HepG2 (cell line): ENCODE measurements around the gene SDK1. TPM values are rescaled to one million over a fixed set of nuclear protein-coding genes. Genes with fewer than 3 reads are reported as not detected.

Experiments
- ATAC-seq: fragments of 200-7000 bp; cut with Tn5 transposase; 3 replicates; pipeline ENCODE4 v1.9.1; 2020; ENCODE audit warnings: mild to moderate bottlenecking, moderate library complexity
- BruUV-seq: library from RNA; stranded (reverse); fragments of 400-500 nt; replicated peaks from 2 replicates; lab custom pipeline; 2021; lab: Mats Ljungman, UMichigan
- CTCF ChIA-PET: fragments of 300-600 bp; formaldehyde crosslinking; extraction: SDS; loops from one replicate; lab custom pipeline; 2021; ENCODE audit warnings: low total read pairs, inconsistent platforms, low intra/inter-chr PET ratio; lab: Yijun Ruan, JAX
- POLR2A ChIA-PET: fragments of 350-600 bp; sonication (Branson Sonifier 250); formaldehyde crosslinking; loops from one replicate; lab custom pipeline; 2020; ENCODE audit warnings: antibody characterized with exemption, inconsistent platforms; lab: Yijun Ruan, JAX
- DNase-seq: peaks from one replicate; pipeline ENCODE4 v3.0.0-alpha.2; 2015; ENCODE audit warnings: low spot score
- FAIRE-seq: peaks from 3 replicates; lab custom pipeline; 2011; peaks lifted over from hg19 to GRCh38; lab: Jason Lieb, UNC
- H2AFZ ChIP-seq: one replicate; pipeline ENCODE4 v1.6.1; 2011; ENCODE audit warnings: low read length, inconsistent platforms
- H3K27ac ChIP-seq: fragments of 300-600 bp; 3 replicates; pipeline ENCODE4 v1.8.0; 2011; ENCODE audit warnings: mixed run types, mild to moderate bottlenecking, mixed read lengths, low read length, inconsistent platforms; ENCODE audit not compliant: insufficient read depth; ENCODE audit errors: extremely low read length
- H3K27me3 ChIP-seq, 2 experiments: fragments of 200-600 bp in 1 of 2; 2 replicates in 1 of 2; 3 replicates in 1 of 2; pipeline versions ENCODE4 v1.6.0 to v1.8.0; 2011; ENCODE audit warnings: low read length in 2 of 2, mild to moderate bottlenecking in 2 of 2, moderate library complexity in 2 of 2, inconsistent platforms in 1 of 2; ENCODE audit not compliant: insufficient read depth in 2 of 2, control insufficient read depth in 1 of 2
- H3K36me3 ChIP-seq, 2 experiments: fragments of 200-600 bp in 1 of 2; replicated peaks in 1 of 2; 2 replicates in 1 of 2; 3 replicates in 1 of 2; pipeline versions ENCODE4 v1.5.1 to v1.8.0; 2011; ENCODE audit warnings: low read length in 2 of 2, inconsistent platforms in 1 of 2; ENCODE audit not compliant: insufficient read depth in 2 of 2, control insufficient read depth in 1 of 2
- H3K4me1 ChIP-seq: 2 replicates; pipeline ENCODE4 v1.5.1; 2012; ENCODE audit warnings: low read length, inconsistent platforms; ENCODE audit not compliant: insufficient read depth
- H3K4me2 ChIP-seq: 2 replicates; pipeline ENCODE4 v1.6.0; 2011; ENCODE audit warnings: low read depth, low read length, inconsistent platforms
- H3K4me3 ChIP-seq, 3 experiments: fragments of 200-600 bp in 1 of 3; sonication (generic), shearing (Covaris generic) in 1 of 3; replicated peaks in 1 of 3; 2 replicates each; pipeline ENCODE4 v1.5.1; 2011 to 2016; ENCODE audit warnings: low read length in 3 of 3, inconsistent platforms in 2 of 3, low read depth in 2 of 3, mild to moderate bottlenecking in 2 of 3, control low read depth in 1 of 3, mixed read lengths in 1 of 3; ENCODE audit not compliant: insufficient read depth in 1 of 3
- H3K79me2 ChIP-seq: one replicate; pipeline ENCODE4 v1.6.1; 2011; ENCODE audit warnings: low read length, inconsistent platforms; ENCODE audit not compliant: insufficient read depth
- H3K9ac ChIP-seq: 2 replicates; pipeline ENCODE4 v1.6.0; 2011; ENCODE audit warnings: mild to moderate bottlenecking, low read depth, low read length, inconsistent platforms; ENCODE audit not compliant: insufficient read depth
- H3K9me3 ChIP-seq: 2 replicates; pipeline ENCODE4 v1.5.1; 2012; ENCODE audit warnings: mild to moderate bottlenecking, low read length
- H4K20me1 ChIP-seq: 2 replicates; pipeline ENCODE4 v1.6.0; 2011; ENCODE audit warnings: inconsistent platforms, mild to moderate bottlenecking, low read length, moderate library complexity; ENCODE audit not compliant: insufficient read depth
- ARID2 ChIP-seq: sonication (generic); formaldehyde crosslinking; IDR thresholded peaks from 2 replicates; pipeline ENCODE4 v1.8.1; 2022; ENCODE audit warnings: mild to moderate bottlenecking, missing genetic modification reagents, borderline replicate concordance
- CEBPB ChIP-seq: IDR thresholded peaks from 2 replicates; pipeline ENCODE4 v1.6.1; 2011; ENCODE audit warnings: low read depth, low read length, improper control_type of control experiment, borderline replicate concordance
- CEBPG ChIP-seq: IDR thresholded peaks from 2 replicates; pipeline ENCODE4 v1.6.1; 2016
- FIP1L1 ChIP-seq: fragments of 200-400 bp; formaldehyde crosslinking; IDR thresholded peaks from 2 replicates; pipeline ENCODE4 v1.6.1; 2018; ENCODE audit warnings: low read depth, mild to moderate bottlenecking, low read length, moderate library complexity, borderline replicate concordance; ENCODE audit not compliant: insufficient read depth
- GABPB1 ChIP-seq: IDR thresholded peaks from 2 replicates; pipeline ENCODE4 v1.6.1; 2016; ENCODE audit warnings: mild to moderate bottlenecking, missing genetic modification reagents, moderate library complexity, missing compliant biosample characterization
- NRL ChIP-seq: sonication (generic); formaldehyde crosslinking; IDR thresholded peaks from 2 replicates; pipeline ENCODE4 v1.5.0; 2020; ENCODE audit warnings: missing genetic modification reagents, mild to moderate bottlenecking, moderate library complexity, borderline replicate concordance
- RAD21 ChIP-seq: fragments of 450-650 bp; formaldehyde crosslinking; IDR thresholded peaks from 2 replicates; pipeline ENCODE4 v1.5.0; 2020; ENCODE audit warnings: mild to moderate bottlenecking
- SMC3 ChIP-seq: IDR thresholded peaks from 2 replicates; pipeline ENCODE4 v1.6.1; 2011; ENCODE audit warnings: low read length, improper control_type of control experiment
- TP53 ChIP-seq: sonication (generic); formaldehyde crosslinking; conservative IDR thresholded peaks from 2 replicates; pipeline ENCODE4 v1.4.0; 2020; ENCODE audit warnings: missing genetic modification reagents
- XRCC5 ChIP-seq: fragments of 200-400 bp; formaldehyde crosslinking; optimal IDR thresholded peaks from 2 replicates; pipeline ENCODE3; 2017; ENCODE audit warnings: mild to moderate bottlenecking, low read length
- ZBTB37 ChIP-seq: sonication (generic); formaldehyde crosslinking; IDR thresholded peaks from 2 replicates; pipeline ENCODE4 v1.4.0; 2020; ENCODE audit warnings: mild to moderate bottlenecking, missing genetic modification reagents
- ZFY ChIP-seq: sonication (generic); formaldehyde crosslinking; IDR thresholded peaks from 2 replicates; pipeline ENCODE4 v1.4.0; 2020; ENCODE audit warnings: missing genetic modification reagents
- ZKSCAN8 ChIP-seq: IDR thresholded peaks from 2 replicates; pipeline ENCODE4 v1.6.1; 2016; ENCODE audit warnings: borderline replicate concordance, missing genetic modification reagents, missing compliant biosample characterization
- ZNF136 ChIP-seq: sonication (generic); formaldehyde crosslinking; IDR thresholded peaks from 2 replicates; pipeline ENCODE4 v1.8.1; 2022; ENCODE audit warnings: low read depth, mild to moderate bottlenecking, moderate library complexity, missing genetic modification reagents
- ZNF362 ChIP-seq: sonication (generic); formaldehyde crosslinking; IDR thresholded peaks from 2 replicates; pipeline ENCODE4 v1.4.0; 2020; ENCODE audit warnings: missing genetic modification reagents, mild to moderate bottlenecking, borderline replicate concordance
- ZNF383 ChIP-seq: sonication (generic); formaldehyde crosslinking; IDR thresholded peaks from 2 replicates; pipeline ENCODE4 v1.4.0; 2020; ENCODE audit warnings: missing genetic modification reagents, mild to moderate bottlenecking, borderline replicate concordance
- ZNF790 ChIP-seq: sonication (generic); formaldehyde crosslinking; IDR thresholded peaks from 2 replicates; pipeline ENCODE4 v1.8.0; 2022; ENCODE audit warnings: missing genetic modification reagents, mild to moderate bottlenecking, borderline replicate concordance
- WGBS: methylation state at CpG from one replicate; pipeline ENCODE4 v1.1.6; 2017; ENCODE audit warnings: low lambda C conversion rate; 5-methylcytosine and 5-hydroxymethylcytosine counted together
- in situ Hi-C: cut with HindIII; loops from 2 replicates; pipeline ENCODE4 v1.10.0; 2017; ENCODE audit warnings: low pct_unique_long_range_greater_than_20kb; ENCODE audit not compliant: extremely low pct_ligation_motif_present
- intact Hi-C: fragments of 100-400 bp; cut with micrococcal nuclease; formaldehyde crosslinking; loops from one replicate; pipeline ENCODE4 v1.10.0; 2022; ENCODE audit not compliant: unreplicated experiment
- polyA plus RNA-seq, 8 experiments: library from polyadenylated mRNA; depleted of rRNA in 3 of 8; stranded (reverse) in 7 of 8; unstranded in 1 of 8; fragments of >200 nt; fragmentation: Illumina TruSeq in 4 of 8; extraction: Trizol in 4 of 8; gene quantifications; 2 replicates each; pipeline versions ENCODE4 v1.2.1 to v1.2.3, GENCODE V29; 2011 to 2016; ENCODE audit warnings: low read depth in 4 of 8, missing spikeins in 1 of 8, mixed read lengths in 1 of 8; ENCODE audit not compliant: insufficient read depth in 1 of 8
- total RNA-seq, 5 experiments: library from RNA; depleted of rRNA; stranded (reverse); fragments of >200 nt; fragmentation: Illumina TruSeq; extraction: Trizol; gene quantifications; 2 replicates each; pipeline ENCODE4 v1.2.3, GENCODE V29; 2016; ENCODE audit warnings: low read depth in 1 of 5

Gene SDK1
- total and polyA plus RNA-seq, 2 of the 13 experiments (the other 11 are each of a cell fraction or from before 2014, with no cell fraction given) = 0.35 to 2.4 TPM

GRCh38 chr7:3649678-3650440 lies 348.8 kb downstream of the SDK1 start:
- ChIA-PET CTCF (no interaction called here), POLR2A (no interaction called here)
- no peak overlapping the region for H3K27ac ChIP-seq

GRCh38 chr7:3650844-3651243 lies 349.8 kb downstream of the SDK1 start:
- no peak for FAIRE-seq
- no peak overlapping the region for H3K27ac ChIP-seq
- ChIA-PET CTCF (no interaction called here), POLR2A (no interaction called here)
- ATAC-seq = no peak
- DNase-seq = no peak
- H3K4me2 ChIP-seq = no peak overlapping the region
- H2AFZ ChIP-seq = no peak overlapping the region
- no peak overlapping the region for H3K4me3 ChIP-seq
- no peak overlapping the region for H3K9ac ChIP-seq
- H4K20me1 ChIP-seq = no peaks in the 10 kb centered on the region
- H3K9me3 ChIP-seq = no peaks in the 10 kb centered on the region
- intact Hi-C loops (no loop called here), in situ Hi-C loops (loop anchor here (25.0 kb wide), 1 partner anchor 764 kb away; no protein-coding TSS in a partner anchor)
- no peaks in the 10 kb centered on the region for H3K4me1 ChIP-seq
- H3K79me2 ChIP-seq = no peaks in the 10 kb centered on the region
- no TSS peak for BruUV-seq
- H3K36me3 ChIP-seq = no peaks in the 10 kb centered on the region
- H3K27me3 ChIP-seq = no peaks in the 10 kb centered on the region
- WGBS = 92% methylated on average over 2 of the region's 2 CpGs
- TF ChIP-seq FIP1L1 (no peak), XRCC5 (no peak), ZNF362 (CRISPR knock-in tag) (no peak), ZNF383 (CRISPR knock-in tag) (no peak), ZNF790 (CRISPR knock-in tag) (no peak), ZBTB37 (no peak), ZKSCAN8 (CRISPR knock-in tag) (no peak), GABPB1 (CRISPR knock-in tag) (no peak), ZFY (no peak), ARID2 (CRISPR knock-in tag) (no peak), NRL (CRISPR knock-in tag) (no peak), RAD21 (CRISPR knock-in tag) (no peak), ZNF136 (CRISPR knock-in tag) (no peak), SMC3 (no peak)

More at GRCh38 chr7:3649678-3650440, 348.8 kb downstream of the SDK1 start:
- Histone ChIP-seq H2AFZ (no peak overlapping the region), H3K9me3 (no peaks in the 10 kb centered on the region), H3K9ac (no peak overlapping the region), H4K20me1 (no peaks in the 10 kb centered on the region), H3K4me1 (no peaks in the 10 kb centered on the region), H3K4me2 (no peak overlapping the region), H3K27me3 (no peaks in the 10 kb centered on the region), H3K79me2 (no peaks in the 10 kb centered on the region), H3K36me3 (no peaks in the 10 kb centered on the region), H3K4me3 (no peak overlapping the region)
- intact Hi-C loops = no loop called here
- no peak for DNase-seq
- TF ChIP-seq CEBPG = 0 out of 2 replicates have a peak, but pooled peaks have one; percentile 15
- no peak for TF ChIP-seq TP53 (CRISPR knock-in tag)
- peak; percentile 71 for TF ChIP-seq CEBPB
- in situ Hi-C loops = loop anchor here (25.0 kb wide), 1 partner anchor 763 kb away; no protein-coding TSS in a partner anchor
- ATAC-seq = no peak
- BruUV-seq = no TSS peak
- 88% methylated on average over 10 of the region's 10 CpGs for WGBS
- no peak for FAIRE-seq
